ENCODE data around the gene ZNF217. TPM values are rescaled to one million over a fixed set of nuclear protein-coding genes. Genes with fewer than 3 reads are reported as not detected.

The ZNF217 gene
- total RNA-seq, 1 experiment from 2014 or later, result 45.6 TPM

DNA sequence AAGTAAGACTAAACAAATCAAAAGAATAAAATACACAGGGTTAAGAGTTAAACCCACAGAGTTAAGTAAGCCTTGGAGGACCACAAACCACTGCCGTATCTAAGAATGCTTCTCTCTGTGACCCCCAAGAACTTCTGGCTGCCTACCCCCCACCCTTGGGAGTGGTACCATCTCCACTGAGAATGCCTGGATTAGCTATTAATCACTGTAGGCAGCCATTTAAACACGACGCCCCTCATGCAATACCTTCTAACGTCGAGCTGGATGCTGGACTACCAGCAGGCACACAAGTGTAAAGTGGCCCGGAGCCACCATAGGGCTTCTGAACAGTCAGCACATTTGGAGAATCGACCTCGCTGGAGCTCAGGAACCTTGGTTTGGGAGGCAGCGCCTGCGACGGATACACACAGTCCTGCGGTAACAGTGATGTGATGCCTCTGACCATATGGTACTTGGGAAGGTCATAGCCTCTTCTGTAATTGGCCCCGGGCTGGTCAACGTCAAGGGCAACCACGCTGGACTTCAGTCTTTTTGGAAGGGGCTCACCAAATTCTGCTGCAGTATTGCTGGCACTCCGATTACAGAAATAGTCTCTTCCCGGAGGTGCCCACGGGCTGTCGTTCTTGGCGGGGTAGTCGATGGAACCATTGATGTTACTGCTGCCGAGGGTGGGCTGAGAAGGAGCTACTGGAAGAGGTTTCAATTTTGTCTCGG, 18.0 kb downstream of the ZNF217 start:
- Histone ChIP-seq H3K9ac (ENCODE audit: low read length) (no peak overlapping the region), H3K9me2 (replicated peaks; ENCODE audit: low read length) (no peaks in the 10 kb centered on the region), H3K27ac (ENCODE audit: low read length) (no peak overlapping the region), H3K4me2 (ENCODE audit: low read length) (no peak overlapping the region), H3K27me3 (ENCODE audit: low read length) (no peaks in the 10 kb centered on the region), H3F3A (ENCODE audit: low read length, unreplicated experiment) (peaks cover 16% of the 10 kb centered on the region), H3K36me3 (ENCODE audit: low read depth, low read length) (peaks cover 77% of the 10 kb centered on the region), H4K20me1 (ENCODE audit: low read length) (peaks cover 69% of the 10 kb centered on the region), H3K4me1 (ENCODE audit: insufficient read depth, low read length) (peaks cover 31% of the 10 kb centered on the region), H3K4me3 (ENCODE audit: low read length) (no peak overlapping the region), H3K79me2 (ENCODE audit: low read length) (peaks cover 99% of the 10 kb centered on the region), H3K9me3 (ENCODE audit: low read length) (no peaks in the 10 kb centered on the region), H2AFZ (ENCODE audit: low read length) (no peak overlapping the region)
- ATAC-seq, result no peak
- intact Hi-C loops (cut with micrococcal nuclease), result loop anchor here (5.0 to 10.0 kb wide), 2 partner anchors 162 to 629 kb away; partner anchors contain the start of gene PFDN4
- CTCF ChIA-PET, result no interaction called here
- no peak for DNase-seq
- no TSS peak for BruUV-seq (replicated peaks)
- POLR2A ChIA-PET (ENCODE audit: unreplicated experiment), result no interaction called here
- no peak for TF ChIP-seq EZH2 (IDR thresholded peaks at IDR 0.05; ENCODE audit: low read length, unreplicated experiment)
- TF ChIP-seq, protein P1, sequence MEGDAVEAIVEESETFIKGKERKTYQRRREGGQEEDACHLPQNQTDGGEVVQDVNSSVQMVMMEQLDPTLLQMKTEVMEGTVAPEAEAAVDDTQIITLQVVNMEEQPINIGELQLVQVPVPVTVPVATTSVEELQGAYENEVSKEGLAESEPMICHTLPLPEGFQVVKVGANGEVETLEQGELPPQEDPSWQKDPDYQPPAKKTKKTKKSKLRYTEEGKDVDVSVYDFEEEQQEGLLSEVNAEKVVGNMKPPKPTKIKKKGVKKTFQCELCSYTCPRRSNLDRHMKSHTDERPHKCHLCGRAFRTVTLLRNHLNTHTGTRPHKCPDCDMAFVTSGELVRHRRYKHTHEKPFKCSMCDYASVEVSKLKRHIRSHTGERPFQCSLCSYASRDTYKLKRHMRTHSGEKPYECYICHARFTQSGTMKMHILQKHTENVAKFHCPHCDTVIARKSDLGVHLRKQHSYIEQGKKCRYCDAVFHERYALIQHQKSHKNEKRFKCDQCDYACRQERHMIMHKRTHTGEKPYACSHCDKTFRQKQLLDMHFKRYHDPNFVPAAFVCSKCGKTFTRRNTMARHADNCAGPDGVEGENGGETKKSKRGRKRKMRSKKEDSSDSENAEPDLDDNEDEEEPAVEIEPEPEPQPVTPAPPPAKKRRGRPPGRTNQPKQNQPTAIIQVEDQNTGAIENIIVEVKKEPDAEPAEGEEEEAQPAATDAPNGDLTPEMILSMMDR (conservative IDR thresholded peaks at IDR 0.05; ENCODE audit: low read depth, low read length), result no peak
- no peak for TF ChIP-seq EZH2phosphoT487 (IDR thresholded peaks at IDR 0.05; ENCODE audit: borderline replicate concordance, low read length)

DNA sequence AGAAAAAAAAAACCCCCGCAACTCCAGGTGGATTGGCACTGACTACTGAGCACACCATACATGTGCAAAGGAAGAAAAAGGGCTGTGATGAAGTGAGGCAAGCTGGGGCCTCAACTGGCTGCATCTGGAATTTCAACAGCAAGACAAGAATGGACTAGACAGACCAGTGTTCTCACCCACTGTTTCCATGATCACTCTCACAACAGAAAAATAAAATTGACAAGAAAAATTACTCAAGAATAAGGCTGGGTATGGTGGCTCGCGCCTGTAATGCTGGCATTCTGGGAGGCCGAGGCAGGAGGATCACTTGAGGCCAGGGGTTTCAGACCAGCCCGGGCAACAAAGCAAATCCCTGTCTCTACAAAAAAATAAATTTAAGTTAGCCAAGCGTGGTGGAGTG, 18.8 kb downstream of the ZNF217 start:
- ChIA-PET CTCF (no interaction called here), POLR2A (ENCODE audit: unreplicated experiment) (no interaction called here)
- Histone ChIP-seq H3K27ac (ENCODE audit: low read length) (no peak overlapping the region), H3K27me3 (ENCODE audit: low read length) (no peaks in the 10 kb centered on the region), H4K20me1 (ENCODE audit: low read length) (peaks cover 76% of the 10 kb centered on the region), H3K9me2 (replicated peaks; ENCODE audit: low read length) (no peaks in the 10 kb centered on the region), H3K9me3 (ENCODE audit: low read length) (no peaks in the 10 kb centered on the region), H3K4me3 (ENCODE audit: low read length) (no peak overlapping the region), H3K36me3 (ENCODE audit: low read depth, low read length) (peaks cover 77% of the 10 kb centered on the region), H3K4me1 (ENCODE audit: insufficient read depth, low read length) (peaks cover 23% of the 10 kb centered on the region), H3K4me2 (ENCODE audit: low read length) (no peak overlapping the region), H3K9ac (ENCODE audit: low read length) (no peak overlapping the region), H3F3A (ENCODE audit: low read length, unreplicated experiment) (peaks cover 8% of the 10 kb centered on the region), H2AFZ (ENCODE audit: low read length) (no peak overlapping the region), H3K79me2 (ENCODE audit: low read length) (peaks cover 99% of the 10 kb centered on the region)
- BruUV-seq (replicated peaks), result no TSS peak
- TF ChIP-seq EZH2phosphoT487 (IDR thresholded peaks at IDR 0.05; ENCODE audit: borderline replicate concordance, low read length), result no peak
- DNase-seq (no peak), ATAC-seq (no peak)
- intact Hi-C loops (cut with micrococcal nuclease), result loop anchor here (5.0 to 10.0 kb wide), 2 partner anchors 162 to 630 kb away; partner anchors contain the start of gene PFDN4

DNA sequence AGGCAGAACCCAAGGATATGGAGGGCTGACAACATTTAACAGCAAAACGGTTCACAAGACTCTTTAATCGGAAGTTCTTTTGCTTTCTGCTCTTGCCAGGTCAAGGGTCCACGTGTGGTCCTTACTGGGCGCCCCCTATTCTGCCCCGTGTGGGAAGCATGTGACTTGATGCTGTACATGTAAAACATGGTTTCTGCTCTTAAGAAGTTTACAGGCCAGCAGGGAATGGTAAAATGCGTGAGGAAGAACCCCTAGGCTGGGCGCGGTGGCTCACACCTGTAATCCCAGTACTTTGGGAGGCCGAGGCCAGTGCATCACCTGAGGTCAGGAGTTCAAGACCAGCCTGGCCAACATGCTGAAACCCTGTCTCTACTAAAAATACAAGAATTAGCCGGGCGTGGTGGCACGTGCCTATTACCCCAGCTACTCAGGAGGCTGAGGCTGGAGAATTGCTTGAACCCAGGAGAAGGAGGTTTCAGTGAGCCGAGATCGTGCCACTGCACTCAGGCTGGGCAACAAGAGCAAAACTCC, 19.3 kb downstream of the ZNF217 start:
- Histone ChIP-seq H3K9ac (ENCODE audit: low read length) (no peak overlapping the region), H3K4me2 (ENCODE audit: low read length) (no peak overlapping the region), H3K9me3 (ENCODE audit: low read length) (no peaks in the 10 kb centered on the region), H3K4me1 (ENCODE audit: insufficient read depth, low read length) (peaks cover 19% of the 10 kb centered on the region), H3K9me2 (replicated peaks; ENCODE audit: low read length) (no peaks in the 10 kb centered on the region), H3K36me3 (ENCODE audit: low read depth, low read length) (peaks cover 79% of the 10 kb centered on the region), H2AFZ (ENCODE audit: low read length) (no peak overlapping the region), H3K4me3 (ENCODE audit: low read length) (no peak overlapping the region), H3F3A (ENCODE audit: low read length, unreplicated experiment) (peaks cover 4% of the 10 kb centered on the region), H3K79me2 (ENCODE audit: low read length) (peaks cover 99% of the 10 kb centered on the region), H3K27ac (ENCODE audit: low read length) (no peak overlapping the region), H3K27me3 (ENCODE audit: low read length) (no peaks in the 10 kb centered on the region), H4K20me1 (ENCODE audit: low read length) (peaks cover 76% of the 10 kb centered on the region)
- DNase-seq (no peak), ATAC-seq (no peak)
- BruUV-seq (replicated peaks), result no TSS peak
- intact Hi-C loops (cut with micrococcal nuclease), result loop anchor here (10.0 kb wide), 1 partner anchor 630 kb away; the partner anchor contains the start of gene PFDN4
- ChIA-PET CTCF (no interaction called here), POLR2A (ENCODE audit: unreplicated experiment) (no interaction called here)
- TF ChIP-seq, protein P1 (conservative IDR thresholded peaks at IDR 0.05; ENCODE audit: low read depth, low read length), result no peak
- TF ChIP-seq EZH2phosphoT487 (IDR thresholded peaks at IDR 0.05; ENCODE audit: borderline replicate concordance, low read length) (no peak), EZH2 (IDR thresholded peaks at IDR 0.05; ENCODE audit: low read length, unreplicated experiment) (no peak)

All from PC-3 (cell line).